ENCODE results near the gene RELN.

Gene RELN

DNA sequence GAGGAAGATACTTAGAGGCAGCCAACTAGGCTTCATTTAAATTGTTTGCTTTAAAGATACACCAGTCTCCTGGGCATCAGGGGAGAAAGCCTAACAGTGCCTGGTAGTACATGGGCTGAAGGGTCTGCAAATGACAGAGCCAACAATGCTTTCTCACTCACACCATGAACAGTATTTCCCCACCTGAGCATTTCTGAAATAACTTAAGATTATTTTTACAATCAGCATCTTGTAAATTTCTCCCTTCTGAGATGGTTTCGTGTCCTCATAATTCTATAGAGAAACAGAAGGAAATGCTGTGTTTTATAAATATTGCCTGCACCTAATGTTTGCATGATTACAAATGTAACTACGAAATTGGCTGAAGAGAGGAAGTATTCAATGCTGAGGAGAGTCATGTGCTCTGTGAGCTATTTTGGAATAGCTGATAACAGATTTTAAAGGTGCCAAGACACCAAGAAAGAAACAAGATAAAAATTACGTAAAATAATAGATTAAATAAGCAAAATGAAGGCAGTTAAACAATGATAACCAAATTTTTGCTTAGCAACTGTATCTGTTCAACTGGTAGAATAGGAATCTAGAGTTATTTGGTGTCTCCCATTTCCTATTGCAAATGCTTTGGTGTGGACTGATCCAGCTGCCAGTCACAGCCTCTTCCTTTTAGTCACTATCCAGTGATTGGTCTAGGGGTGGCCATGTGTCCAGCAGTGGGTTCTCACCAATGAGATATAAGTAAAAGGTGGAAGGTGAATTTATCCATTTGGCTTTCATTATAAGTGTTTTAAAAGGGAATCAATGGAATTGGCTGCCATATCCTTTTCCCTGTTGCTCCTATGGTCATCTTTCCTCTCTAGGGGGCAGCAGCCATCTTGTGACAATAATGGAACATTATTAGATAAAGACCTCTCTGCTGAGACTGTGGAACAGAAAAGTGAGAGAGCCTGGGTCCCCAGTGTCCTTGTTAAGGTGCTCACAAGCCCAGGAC lies 375.5 kb downstream of the RELN start:
- DNase-seq: no peak

GRCh38 chr7:103609778-103610177 lies 379.7 kb downstream of the RELN start:
- no peak for DNase-seq

DNA sequence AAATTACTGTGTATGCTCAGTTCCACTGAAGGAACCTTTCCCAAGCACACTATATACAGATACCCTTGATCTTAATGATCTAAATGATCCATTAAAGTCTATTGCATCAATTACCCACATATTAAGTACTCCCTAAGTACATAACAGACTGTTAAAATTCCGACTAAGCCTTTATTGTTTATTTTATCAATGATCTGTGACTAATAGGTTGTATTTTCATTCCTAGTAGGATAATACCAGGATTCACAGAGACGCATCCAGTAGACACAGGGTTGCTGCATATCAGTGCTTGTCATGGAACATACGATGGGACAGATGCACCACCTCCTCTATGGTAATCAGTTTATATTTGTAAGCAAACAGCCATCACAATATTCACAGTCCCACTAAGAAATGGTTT lies 383.8 kb downstream of the RELN start:
- DNase-seq: no peak

DNA sequence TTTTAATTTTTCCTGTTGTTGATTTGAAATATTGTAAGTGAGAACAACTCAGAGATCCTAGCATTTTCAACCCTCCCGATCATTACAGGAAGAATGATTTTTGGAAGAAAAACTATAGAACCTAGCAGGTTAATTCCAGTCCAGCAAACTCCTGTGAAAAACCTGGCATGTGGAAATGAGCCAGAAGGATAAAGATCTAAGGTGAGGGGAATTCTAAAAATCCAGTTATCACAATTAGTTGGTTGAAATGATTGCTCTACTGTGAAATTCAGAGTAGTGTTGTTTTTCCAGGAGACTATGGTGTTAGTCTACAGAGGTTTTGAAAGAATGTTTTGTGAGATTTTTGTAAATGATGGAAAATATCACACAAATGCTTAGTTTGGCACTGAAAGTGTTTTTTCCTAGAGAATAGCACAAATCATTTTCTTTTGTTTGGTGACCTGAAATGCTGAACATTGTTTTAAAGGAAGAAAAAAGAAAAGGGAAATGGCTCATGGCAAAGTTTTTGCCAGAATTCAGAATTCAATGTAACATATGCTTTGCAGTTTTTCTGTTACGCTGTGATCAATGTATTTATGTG lies 391.0 kb downstream of the RELN start:
- no peak for DNase-seq

GRCh38 chr7:103597606-103598005 lies 391.9 kb downstream of the RELN start:
- no peak for DNase-seq

DNA sequence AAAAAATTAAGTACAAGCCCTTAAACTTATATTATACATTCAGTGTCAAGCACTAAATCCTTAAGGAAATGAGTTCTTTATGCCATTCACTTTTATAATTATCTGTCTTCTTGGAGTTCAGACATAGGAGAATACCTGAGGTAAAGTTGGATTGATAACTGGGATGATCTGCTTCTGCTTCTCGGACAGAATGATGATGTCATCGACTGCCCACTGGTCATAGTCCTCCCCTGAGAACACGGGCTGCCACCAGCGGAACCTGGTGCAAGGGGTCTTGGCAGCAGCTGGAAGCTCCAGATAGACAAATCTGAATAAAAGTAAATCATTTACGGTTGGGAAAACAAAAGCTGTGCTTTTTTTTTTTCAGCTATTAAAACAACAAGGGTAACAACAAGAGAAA lies 395.3 kb downstream of the RELN start:
- no peak for DNase-seq

GRCh38 chr7:103593691-103594090 lies 395.8 kb downstream of the RELN start:
- DNase-seq: no peak

GRCh38 chr7:103592844-103593243 lies 396.6 kb downstream of the RELN start:
- no peak for DNase-seq

DNA sequence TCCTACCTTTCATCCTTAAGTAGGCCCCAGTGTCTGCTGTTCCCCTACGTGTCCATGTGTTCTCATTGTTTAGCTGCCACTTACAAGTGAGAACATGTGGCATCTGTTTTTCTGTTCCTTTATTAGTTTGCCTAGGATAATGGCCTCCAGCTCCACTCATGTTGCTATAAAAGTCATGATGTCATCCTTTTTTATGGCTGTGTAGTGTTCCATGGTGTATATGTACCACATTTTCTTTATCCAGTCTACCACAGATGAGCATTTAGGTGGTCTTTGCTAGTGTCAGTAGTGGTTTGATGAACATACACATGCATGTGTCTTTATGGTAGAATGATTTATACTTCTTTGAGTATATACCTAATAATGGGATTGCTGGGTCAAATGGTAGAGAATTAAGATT lies 397.3 kb downstream of the RELN start:
- no peak for DNase-seq

- no peak for DNase-seq
Measured at GRCh38 chr7:103580031-103580430, 409.4 kb downstream of the RELN start.

DNA sequence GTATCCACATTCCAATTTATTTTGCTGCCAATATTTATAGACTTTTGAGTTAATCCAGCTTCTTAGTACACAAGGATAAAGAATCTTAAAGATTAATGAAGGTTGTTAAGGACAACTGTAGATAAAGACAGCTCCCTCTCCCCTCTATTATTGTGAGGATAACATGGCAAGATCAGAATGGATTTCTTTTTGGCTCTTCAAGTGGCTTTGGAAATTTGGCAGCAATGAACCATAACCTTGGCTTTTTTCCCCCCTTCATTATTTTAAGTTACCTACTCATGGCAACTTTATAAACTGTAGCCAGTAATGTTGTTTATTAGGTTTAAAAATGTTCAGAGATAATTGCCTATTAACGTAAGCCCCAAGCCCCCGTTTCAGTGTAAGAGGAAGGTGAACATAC lies 412.4 kb downstream of the RELN start:
- DNase-seq: no peak

DNA sequence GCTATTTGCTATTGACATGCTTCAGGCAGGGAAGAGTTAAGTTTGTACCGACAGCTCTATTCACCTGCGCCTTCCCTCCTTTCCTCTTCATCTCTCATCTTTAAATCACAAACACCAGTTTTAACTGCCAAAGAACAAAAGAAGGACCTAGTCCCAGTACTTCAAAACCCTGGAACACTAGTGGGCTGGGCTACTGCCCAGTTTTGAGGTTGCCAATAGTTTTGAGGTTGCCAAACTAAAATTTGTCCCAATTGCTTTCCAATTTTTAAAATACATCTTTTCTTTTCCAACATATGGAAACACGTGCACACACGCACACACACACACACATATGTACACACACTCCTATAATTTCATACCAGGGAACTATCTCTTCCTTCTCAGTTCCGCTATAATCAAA lies 412.8 kb downstream of the RELN start:
- DNase-seq: no peak

DNA sequence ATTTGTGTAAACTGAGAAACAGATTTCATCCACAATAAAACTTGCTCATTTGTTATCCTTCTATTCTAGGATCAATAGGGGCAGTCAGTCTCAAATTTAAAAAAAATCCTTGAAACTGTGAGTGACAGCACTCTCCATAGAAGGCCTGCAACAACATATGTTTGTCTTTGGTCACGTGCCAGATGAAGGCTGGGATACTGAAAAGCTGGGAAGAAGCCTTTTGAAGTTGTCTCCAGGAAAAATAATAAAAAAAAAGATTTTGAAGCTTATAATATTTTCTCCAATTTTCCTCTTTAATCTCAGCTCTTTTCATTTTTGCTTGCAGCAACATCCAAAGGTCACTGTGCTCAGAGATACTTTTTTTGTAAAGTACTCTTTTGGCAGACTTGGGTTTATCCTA lies 414.9 kb downstream of the RELN start:
- DNase-seq: no peak

DNA sequence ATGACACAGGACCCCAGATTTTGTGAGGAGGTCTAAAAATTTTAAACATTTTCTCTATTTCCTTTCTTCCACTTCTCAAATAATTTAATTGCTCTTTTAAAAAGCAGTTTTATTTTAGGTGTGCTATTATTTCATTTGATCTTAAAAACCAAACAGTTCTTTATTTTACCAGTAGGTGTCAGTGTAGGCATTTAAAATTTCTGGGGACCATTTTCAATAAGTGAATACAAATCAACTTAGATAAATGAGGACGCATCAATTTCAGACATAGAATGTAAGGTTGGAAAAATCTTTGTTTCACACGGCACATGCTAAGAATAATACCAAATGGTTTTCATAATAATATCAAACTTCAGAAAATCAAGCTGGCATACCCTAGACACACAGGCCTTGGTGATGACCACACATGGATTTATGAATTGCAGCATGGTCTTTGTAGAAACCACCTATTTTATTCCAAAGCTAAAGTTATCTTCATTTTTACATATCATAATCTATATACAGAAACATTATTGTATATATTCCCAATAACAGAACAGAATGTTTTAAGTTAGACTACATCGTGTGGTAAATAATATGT lies 415.9 kb downstream of the RELN start:
- peak; percentile 5 to 70 for DNase-seq

GRCh38 chr7:103571586-103571985 lies 417.9 kb downstream of the RELN start:
- DNase-seq: no peak

DNA sequence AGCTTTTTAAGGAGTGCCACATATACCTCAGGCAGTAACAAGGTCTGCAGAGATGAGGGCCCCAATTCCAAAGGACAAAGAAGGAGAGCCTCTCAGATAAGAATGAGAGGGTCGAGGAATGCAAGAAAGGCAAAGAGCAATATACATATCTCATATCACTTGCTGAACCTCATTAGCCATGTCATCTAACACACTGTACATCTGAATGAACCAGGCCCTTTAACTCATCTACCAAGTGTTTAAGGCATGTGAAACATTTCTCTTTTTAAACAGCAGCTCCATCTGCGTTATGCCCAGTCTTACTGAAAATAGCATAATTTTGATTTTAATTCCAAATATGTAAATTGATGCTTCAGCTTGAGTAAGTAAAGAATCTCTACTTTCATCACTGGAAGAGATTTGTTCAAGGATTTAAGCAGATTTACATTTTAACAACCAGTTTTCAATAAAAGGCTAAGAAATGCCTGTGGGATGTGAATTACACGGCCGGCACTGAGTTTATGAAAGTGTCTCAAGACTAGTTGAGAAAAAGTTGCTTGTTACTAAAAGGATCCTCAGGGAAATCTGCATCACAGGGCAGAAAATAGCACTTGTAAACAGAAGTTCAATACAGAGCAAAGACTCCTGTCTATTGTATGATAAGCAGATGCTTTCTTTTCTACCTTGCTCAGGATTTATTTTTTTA lies 419.7 kb downstream of the RELN start:
- no peak for DNase-seq

- DNase-seq: no peak
Measured at GRCh38 chr7:103564416-103564815, 425.0 kb downstream of the RELN start.

- DNase-seq: no peak
Measured at GRCh38 chr7:103560136-103560535, 429.3 kb downstream of the RELN start.

- no peak for DNase-seq
Measured at GRCh38 chr7:103551016-103551415, 438.4 kb downstream of the RELN start.

GRCh38 chr7:103549786-103550185 lies 439.7 kb downstream of the RELN start:
- DNase-seq: no peak

- DNase-seq: no peak
Measured at GRCh38 chr7:103547451-103548284, 441.8 kb downstream of the RELN start.

GRCh38 chr7:103542470-103542869 lies 447.0 kb downstream of the RELN start:
- DNase-seq: no peak

GRCh38 chr7:103541947-103542346 lies 447.5 kb downstream of the RELN start:
- DNase-seq: no peak
